Globus pallidus (tissue), 1 donor: Measurements from ENCODE around the gene LGALS12.
"Not testable (repeated sequence)": the region's sequence is repeated elsewhere in the genome, so short reads cannot be mapped to it uniquely, and the experiment has no call there.

ENCODE experiments used
- DNase-seq: peaks from one replicate; pipeline ENCODE4 v3.0.0-alpha.2; 2015; ENCODE audit warnings: low spot score

The LGALS12 gene

DNA sequence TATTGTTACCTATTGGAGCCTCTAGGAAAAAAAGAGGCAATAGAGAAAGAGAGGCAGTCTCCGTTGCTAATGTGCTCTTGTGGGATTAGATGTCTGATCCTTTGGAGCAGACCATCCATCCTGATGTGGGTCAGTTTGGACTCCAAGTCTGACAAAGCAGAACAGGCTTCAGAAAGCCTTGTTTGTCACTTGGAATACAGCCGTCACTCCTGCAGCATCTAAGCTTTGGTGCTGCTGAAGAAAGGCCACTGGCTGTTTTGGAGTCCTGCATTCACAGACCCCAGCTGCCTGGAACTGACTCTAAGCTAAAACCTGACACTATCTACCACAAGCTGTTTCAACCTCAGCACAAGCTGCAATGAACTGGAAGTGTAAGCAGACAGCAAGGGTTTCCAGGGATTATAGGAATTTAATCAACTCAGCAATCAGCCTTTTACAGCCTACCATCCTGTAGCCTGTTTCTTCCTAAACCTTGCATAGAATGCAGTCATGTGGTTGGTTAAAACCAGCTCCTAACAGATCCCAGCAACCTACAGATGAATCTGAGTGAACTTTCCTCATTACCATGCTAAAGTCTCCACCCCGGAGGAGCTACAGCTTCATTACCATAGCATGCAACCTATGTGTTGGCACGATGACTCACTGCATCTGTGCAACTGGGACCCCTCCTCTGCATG, 27.1 kb downstream of the LGALS12 start:
- peak; percentile 60 for DNase-seq

DNA sequence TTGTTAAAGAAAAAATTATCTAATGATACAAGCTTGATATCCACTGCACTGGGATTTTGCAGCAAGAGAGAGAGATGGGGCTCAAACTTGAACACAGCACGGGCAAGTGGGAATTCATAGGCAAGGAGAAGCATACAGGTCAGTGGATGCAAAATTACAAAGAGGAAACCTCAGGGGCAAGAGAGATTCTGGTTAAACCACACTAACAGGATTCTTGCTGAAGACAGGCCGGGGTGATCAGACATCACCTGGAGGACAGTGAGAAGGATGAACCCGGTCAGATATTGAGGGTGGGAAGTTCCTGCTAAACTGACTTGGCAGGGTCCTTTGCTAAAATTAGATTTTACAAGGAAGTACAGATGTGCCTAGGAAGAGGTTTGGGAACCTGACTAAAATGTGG, 28.2 kb downstream of the LGALS12 start:
- no peak for DNase-seq

DNA sequence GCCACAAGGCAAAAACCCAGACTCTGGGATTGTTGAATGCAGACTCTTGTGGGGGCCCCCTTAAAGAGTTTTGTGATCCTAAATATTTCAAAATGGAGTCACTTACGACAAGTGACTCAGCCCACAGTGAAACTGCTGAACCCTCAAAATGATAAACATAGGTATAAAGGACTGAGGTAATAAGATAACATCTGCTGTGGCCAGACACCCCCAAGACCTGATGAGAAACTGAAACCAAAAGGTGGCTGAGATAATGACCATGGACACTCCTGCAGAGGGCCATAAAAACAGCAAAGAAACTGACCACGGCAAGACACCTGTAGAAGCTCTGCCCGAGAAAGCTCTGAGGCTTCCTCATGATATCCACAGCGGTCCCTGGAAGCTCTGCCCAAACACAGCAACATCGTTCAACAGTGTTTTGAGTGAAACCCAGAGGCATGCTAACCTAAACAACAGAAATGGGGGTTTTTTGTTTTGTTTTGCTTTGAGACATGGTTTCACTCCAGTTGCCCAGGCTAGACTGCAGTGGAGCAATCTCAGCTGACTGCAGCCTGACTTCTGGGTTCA, 29.1 kb downstream of the LGALS12 start:
- no peak for DNase-seq

DNA sequence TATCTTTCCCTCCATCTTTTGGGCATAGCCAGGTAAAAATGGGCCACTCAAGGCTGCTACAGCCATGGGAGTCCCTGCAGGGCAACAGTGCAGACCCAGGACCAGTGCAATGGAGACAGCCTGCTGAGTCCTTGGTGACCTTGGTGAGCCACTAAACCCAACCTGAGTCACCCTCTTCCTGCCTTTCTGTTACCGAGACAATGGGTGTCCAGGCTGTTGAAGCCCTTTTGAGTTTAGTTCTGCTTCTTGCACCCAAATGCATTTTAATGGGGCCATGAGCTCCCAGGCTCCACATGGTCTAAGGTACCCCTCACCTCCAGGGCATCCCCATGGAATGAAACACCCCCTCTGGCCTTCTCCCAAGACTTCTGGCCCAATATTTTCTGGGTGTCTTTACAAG, 29.9 kb downstream of the LGALS12 start:
- no peak for DNase-seq

DNA sequence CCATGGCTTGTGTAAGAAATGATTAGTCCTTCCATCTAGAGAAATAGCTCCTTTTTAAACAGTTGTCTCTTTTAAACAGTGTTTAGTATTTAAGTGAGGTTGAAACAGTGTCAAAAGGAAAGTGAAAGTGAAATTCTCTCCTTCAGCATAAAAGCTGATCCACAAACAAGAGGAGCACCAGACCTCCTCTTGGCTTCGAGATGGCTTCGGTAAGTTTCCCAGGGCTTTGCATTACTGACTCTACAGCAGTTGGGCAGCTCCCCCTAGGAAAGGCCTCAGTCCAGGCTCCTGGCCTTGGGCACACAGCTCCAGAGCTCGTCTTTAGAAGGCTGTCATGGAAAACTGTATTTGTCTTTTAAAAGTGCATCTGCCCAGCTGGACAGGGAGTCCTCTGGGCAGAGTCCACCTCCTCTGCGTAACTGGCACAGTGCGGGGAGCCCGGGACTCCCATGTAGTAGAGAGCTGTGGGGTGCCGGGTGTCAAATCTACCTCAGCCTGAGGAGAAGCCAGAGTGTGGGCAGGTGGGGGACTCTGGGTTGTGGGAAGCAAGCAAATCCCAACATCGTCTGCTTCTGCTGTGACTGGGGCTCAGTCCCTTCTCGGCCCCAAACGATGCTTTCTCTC, 30.9 kb downstream of the LGALS12 start, which contains the start of gene PLAAT4:
Gene PLAAT4, plus strand, starts transcription at position 140 of the 624 bp plus-strand sequence. Its CDS starts 61 bp downstream, at position 201.
- DNase-seq, result peak; percentile 82

DNA sequence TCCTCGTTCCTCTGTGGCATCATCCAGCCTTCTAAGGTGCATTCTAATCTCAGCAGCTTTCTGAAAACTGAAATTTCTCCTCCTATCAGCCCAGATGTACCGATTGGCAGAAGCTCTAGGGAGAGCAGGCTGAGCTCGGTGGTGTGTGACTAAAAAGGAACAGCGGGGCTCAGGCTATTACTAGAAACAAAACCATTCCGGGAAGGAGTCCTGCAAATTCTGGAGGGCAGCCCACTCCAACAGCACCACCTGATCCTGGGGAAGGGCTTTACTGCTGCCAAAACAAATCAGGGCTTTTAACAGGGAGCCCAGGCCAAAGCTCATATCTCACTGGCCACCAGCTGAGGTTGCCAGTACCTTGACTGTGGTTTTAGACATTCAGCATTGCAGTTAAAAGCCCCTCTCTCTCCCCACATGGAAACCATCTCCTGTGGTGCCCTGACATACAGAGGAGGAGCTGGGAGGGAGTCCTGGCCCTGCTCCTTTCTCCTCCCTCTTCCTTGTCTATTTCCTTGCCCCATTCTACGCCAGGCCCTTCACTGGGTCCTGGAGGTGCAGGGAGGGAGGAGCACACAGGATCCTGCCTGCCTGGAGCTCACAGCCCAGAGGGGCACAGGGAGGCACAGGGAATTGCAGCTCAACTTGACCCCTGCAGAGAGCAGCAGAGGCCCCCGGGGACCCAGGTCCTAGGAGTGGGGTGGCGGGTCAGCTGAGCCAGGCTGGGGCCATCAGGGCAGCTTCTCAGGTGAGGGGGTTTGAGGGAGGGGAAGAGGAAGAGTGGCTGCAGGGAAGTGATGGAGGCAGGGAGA, 31.6 kb downstream of the LGALS12 start:
- peak; percentile 75 for DNase-seq

DNA sequence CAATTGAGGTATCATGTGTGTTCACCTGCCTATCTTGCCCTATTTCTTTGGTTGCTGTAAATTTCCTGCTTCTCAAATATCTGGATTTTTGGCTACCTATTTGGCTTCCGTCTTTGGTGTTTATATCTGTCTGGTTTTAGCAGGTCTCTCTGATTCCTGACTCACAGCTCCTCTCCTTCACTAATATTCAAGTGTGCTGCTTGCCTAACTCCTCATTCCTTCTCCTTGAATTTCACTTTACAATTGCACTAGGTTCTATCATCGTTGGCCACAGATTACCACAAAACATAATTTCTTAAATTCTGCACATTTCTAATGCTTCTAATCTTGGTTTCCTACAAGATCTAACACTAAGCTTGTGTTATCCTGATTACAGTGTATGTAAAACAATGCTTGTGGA, 36.6 kb downstream of the LGALS12 start:
- DNase-seq, result not testable (repeated sequence)

DNA sequence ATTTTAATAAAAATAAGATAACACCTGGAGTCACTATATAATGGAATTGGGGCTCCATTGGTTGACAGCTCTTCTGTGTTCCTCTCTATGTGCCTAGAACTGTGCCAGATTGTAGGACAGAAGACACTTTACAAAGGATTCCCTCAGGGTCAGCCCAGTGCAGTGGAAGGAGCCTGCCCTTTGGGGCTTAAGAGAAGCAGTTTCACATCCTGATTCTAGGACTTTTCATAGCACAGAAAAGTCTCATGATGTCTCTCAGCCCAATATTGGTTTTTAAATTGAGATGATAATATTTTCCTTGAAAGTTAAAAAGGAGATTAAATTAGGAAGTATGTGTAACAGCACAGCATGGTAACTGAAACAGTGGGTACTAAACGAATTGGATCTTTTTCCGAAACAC, 37.8 kb downstream of the LGALS12 start:
- no peak for DNase-seq

DNA sequence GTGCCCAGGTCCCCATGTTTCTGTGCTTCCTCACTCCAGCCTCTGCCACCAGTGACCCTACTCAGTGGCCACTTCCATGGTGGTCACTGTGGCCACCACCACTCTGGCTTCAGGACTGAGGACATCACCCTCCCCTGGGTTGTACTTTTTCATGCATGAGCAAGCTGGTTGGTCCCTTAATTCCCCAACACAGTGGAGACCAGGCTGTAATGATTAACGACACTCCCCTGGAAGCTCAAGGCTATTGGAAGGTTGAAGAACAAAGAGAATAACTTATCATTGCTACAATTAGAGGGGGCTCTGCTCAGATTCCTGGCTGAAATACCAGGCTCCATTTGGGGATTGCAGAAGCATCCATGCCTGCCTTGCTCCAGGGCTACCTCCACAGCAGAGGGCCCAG, 41.2 kb downstream of the LGALS12 start:
- DNase-seq, result no peak

DNA sequence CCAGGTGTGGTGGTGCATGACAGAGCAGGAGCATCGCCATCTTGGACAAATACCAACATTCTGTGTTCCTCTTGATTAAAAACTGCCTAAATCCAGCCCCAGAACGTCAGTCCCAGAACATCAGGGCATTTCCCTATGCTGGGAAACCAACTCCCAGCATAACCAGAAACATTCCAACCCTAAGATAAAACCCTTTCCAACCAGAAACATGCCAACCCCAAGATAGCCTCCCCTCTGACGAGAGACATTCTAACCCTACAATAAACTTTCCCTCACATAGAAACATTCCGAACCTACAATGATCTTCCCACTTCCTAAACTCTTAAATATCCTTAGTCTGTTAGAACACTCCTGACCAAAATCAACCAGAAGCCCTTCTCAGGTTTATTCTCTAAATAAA, 42.3 kb downstream of the LGALS12 start:
- no peak for DNase-seq

DNA sequence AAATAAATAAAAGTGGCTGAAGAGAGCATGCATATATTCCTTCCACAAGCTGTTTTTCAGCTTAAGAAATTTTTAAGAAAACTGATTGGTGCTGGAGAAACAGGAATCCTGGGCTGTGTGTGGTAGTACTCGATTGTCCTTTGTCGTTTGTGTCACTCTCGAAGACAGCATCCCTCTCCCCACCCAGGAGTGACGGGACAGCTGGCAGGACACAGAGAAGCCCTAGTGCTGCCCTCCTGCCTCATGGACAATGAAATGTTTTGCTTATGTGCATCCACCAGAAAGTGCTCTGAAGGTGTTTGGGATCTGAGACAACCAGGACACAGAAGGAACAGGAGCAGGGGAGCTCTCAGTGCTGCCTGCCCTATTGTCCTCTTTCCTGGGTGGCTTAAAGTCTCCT, 43.5 kb downstream of the LGALS12 start:
- DNase-seq, result peak; percentile 77

DNA sequence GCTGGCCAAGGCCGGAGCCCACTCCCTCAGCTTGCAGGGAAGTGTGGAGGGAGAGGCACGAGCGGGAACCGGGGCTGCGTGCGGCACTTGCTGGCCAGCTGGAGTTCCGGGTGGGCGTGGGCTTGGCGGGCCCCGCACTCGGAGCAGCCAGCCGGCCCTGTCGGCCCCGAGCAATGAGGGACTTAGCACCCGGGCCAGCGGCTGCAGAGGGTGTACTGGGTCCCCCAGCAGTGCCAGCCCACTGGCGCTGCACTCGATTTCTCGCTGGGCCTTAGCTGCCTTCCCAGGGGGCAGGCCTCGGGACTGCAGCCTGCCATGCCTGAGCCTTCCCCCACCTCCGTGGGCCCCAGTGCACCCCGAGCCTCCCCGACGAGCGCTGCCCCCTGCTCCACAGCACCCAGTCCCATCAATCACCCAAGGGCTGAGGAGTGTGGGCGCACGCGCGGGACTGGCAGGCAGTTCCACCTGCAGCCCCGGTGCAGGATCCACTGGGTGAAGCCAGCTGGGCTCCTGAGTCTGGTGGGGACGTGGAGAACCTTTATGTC, 44.3 kb downstream of the LGALS12 start:
- not testable (repeated sequence) for DNase-seq

DNA sequence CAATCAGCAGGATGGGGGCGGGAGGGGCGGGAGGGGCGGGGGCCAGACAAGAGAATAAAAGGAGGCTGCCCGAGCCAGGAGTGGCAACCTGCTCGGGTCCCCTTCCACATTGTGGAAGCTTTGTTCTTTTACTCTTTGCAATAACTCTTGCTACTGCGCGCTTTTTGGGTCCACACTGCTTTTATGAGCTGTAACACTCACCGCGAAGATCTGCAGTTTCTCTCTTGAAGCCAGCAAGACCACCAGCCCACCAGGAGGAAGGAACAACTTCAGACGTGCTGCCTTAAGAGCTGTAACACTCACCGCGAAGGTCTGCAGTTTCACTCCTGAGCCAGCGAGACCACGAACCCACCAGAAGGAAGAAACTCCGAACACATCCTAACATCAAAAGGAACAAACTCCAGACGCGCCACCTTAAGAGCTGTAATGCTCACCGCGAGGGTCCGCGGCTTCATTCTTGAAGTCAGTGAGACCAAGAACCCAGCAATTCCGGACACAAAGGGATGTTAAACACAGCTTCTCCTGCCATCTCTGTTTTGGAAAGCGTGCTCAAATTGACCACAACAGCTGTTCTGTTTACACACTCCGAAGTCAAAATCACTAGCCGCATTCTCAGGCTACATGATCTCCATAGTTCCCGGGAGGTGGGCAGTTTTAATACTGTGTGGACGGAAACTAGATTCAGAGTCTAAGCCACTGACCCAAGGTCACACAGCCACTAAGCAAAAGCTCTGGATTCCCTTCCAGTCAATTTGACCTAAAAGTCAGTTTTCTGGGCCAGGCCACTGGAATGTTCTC, 45.4 kb downstream of the LGALS12 start:
- no peak for DNase-seq

DNA sequence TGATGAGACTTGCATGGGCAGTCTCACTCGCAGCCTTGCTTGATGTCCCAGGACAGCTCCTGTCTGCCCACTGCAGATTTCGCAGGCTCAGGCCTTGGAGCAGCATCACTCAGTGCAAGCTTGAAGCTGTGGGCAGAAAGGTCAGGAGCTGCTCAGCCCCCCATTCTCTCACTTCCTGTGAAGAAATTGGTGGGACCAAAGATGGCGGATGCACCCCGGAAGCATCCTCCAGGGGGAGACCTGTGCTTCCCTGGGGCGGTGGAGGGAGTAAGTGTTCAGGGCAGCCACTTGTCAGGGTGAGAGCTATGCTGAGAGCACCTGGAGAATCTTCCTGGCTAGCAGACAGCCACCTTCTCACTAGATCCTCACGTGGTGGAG, 46.0 kb downstream of the LGALS12 start:
- DNase-seq, result no peak

DNA sequence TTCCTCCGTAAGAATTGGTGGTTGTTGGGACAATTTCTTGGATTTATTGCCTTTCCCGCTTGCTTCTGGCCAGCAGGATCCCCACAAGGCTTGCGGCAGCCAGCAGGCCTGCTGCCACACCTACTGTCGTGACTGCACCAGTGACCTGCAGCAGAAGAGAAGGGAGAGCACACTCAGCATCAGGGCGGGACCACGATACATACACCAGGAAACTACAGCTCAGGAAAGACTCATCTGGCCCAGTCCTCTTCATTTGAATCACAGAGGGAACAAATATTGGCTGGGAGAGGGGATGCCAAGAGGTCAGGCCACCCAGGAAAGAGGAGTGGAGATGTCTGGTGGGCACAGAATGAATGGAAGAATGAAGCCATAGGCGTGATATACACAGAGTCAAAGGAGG, 47.0 kb downstream of the LGALS12 start:
- DNase-seq, result no peak

DNA sequence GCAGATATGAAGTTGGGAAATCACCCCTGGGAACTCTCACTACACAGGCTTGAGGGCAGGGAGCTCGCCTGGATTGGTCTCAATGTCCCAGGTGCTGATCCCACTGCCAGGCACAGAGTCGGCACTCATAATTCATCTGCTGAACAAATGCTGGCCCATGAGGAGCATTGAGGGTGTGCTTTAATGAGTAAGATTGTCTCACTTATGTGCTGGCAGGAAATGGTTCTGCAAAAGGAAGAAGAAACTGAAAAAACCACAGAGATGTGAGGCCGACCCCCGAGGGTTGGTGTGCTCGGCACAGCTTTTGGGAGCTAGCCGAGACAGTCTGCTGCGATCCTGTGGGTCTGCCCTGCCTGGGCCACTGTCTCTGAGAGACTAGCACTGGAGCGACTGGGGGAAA, 47.9 kb downstream of the LGALS12 start:
- DNase-seq, result no peak

DNA sequence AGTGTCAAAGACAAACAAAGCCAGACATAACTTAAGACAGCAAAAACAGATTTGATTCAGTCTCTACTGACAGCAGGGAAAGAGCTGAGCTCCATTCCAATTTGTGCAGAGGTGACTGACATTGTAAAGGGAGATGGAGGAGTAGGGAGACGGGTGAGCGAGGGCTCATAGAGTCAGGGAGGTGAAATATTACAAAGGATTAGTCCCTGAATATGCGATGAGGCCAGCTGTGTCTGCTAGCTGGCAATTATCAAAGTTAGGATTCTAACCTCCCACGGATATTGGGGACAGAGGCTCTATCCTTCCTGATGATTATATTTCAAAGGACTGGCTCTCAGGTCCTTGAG, 49.0 kb downstream of the LGALS12 start:
- DNase-seq, result no peak

DNA sequence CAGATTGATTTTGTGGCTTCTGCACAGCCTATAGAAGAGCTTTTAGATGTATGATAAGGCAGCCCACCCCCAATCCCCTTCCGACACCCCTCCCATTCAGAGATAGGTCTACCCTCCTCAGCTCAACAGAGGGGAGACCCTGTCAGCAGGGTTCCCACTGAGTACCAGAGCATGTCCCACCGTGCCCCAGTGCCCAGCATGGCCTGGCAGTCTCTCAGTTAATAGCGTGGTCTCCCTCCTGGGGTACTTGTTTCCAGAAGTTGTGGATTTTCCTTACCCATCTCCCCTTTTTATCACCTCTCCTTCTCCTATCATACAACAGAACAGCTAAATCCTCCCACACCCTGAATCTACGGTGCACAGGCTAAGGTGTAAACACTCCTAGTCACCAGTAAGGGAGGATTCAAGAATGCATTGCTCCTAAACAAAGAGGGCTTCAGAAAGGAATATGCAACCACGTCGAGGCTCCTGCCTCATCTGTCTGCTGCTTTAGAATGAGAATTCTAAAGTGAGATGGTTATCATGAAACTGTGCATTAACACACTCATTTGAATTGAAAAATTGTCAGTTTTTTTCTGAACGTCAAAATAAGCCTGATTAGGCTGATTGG, 50.6 kb downstream of the LGALS12 start:
- DNase-seq, result no peak

DNA sequence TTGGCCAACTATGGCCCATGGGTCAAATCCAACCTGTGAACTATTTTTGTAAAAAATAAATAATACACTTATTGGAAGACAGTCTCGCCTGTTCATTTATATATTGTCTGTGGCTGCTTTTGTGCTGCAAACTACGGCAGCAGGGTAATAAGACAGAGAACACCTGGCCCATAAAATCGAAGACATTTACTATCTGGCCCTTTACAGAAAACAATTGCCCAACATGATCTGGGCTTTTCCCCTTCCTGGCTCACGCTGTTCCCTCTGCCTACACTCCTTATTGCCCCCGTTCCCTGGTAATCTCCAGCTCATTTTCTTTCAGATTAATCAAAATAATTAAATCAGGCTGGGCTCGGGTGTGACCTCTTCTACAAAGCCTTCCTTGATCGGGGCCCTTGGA, 51.7 kb downstream of the LGALS12 start:
- DNase-seq, result no peak

DNA sequence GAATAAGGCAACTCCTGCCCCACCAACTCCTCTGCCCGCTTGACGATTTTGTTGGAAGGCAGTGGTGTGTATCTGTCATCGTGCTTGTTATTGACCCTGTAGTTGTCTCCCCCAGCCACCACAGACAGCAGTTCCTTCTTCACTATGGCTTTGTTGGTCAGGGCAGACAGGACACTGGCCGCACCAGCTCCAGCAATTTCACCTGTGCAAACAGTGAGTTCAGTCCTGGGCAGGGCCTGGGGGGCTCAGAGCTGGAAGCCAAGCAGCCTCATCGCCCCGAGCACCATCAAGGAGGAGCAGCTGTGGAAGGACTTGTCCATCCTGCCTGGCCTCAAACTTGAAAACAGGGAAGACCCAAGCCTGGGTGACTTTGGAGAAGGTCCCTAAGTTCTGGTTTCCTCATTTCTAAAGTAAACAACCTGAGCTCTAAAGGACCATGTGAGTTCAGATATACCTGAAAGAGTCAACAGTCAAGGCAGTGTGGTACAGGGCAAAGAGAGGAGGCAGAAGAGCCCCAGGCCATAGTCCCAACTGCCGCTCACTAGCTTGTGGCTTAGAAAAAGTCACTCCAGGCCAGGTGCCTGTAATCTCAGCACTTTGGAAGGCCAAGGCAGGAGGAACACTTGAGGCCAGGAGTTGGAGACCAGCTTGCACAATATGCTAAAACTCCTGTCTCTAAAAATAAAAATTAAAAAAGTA, 52.7 kb downstream of the LGALS12 start:
- no peak for DNase-seq
